Peyer's patch (tissue), 4 donors: Measurements from ENCODE around the gene TBC1D17. TPM values are rescaled to one million over a fixed set of nuclear protein-coding genes. Genes with fewer than 3 reads are reported as not detected.
A peak's percentile ranks its signal among the peaks of the same experiment; 100 is the strongest.

Source experiments
- DNase-seq, 3 donors: peaks; one replicate each; pipeline ENCODE4 v3.0.0-alpha.2; 2017 to 2019
- H3K27ac ChIP-seq, 4 donors: fragments of 200-600 bp; sonication (generic); one replicate each; pipeline ENCODE4 v1.5.1; 2016 to 2019
- H3K27me3 ChIP-seq, 2 donors: fragments of 200-600 bp; sonication (generic); one replicate each; pipeline ENCODE4 v1.5.1; 2019
- H3K36me3 ChIP-seq, 3 donors: fragments of 200-600 bp; sonication (generic); one replicate each; pipeline ENCODE4 v1.5.1; 2016 to 2019
- H3K4me1 ChIP-seq, 4 donors: fragments of 200-600 bp; sonication (generic); one replicate each; pipeline ENCODE4 v1.5.1; 2016 to 2019
- H3K4me3 ChIP-seq, 4 donors: fragments of 200-600 bp; sonication (generic); 1 replicate in 3 of 4; 2 replicates in 1 of 4; pipeline ENCODE4 v1.5.1; 2016 to 2019; ENCODE audit warnings: mild to moderate bottlenecking in 1 of 4
- H3K9me3 ChIP-seq, 4 donors: fragments of 200-600 bp; sonication (generic); one replicate each; pipeline ENCODE4 v1.5.1; 2016 to 2019; ENCODE audit warnings: mild to moderate bottlenecking in 1 of 4
- POLR2A ChIP-seq, 2 donors: fragments of 450-650 bp; IDR thresholded peaks; one replicate each; pipeline ENCODE4 v1.5.1; 2017; ENCODE audit warnings: antibody characterized with exemption in 2 of 2, mild to moderate bottlenecking in 2 of 2, moderate library complexity in 2 of 2
- total RNA-seq, 4 donors: library from RNA; depleted of rRNA; stranded (reverse); fragments of >200 nt; gene quantifications; one replicate each; pipeline ENCODE4 v1.1.0, GENCODE V29; 2016
- TF ChIP-seq, protein P1 (sequence below), 6 experiments: fragments of 450-650 bp in 4 of 6; fragments of 200-600 bp in 2 of 6; sonication (generic) in 1 of 6; IDR thresholded peaks; one replicate each; pipeline ENCODE4 v1.5.1; 2017 to 2019; ENCODE audit warnings: antibody characterized with exemption in 6 of 6, mild to moderate bottlenecking in 3 of 6, moderate library complexity in 1 of 6

Gene TBC1D17
- total RNA-seq, result 10 to 100 TPM; 22.8 to 83.3 (median 62.1) TPM

DNA sequence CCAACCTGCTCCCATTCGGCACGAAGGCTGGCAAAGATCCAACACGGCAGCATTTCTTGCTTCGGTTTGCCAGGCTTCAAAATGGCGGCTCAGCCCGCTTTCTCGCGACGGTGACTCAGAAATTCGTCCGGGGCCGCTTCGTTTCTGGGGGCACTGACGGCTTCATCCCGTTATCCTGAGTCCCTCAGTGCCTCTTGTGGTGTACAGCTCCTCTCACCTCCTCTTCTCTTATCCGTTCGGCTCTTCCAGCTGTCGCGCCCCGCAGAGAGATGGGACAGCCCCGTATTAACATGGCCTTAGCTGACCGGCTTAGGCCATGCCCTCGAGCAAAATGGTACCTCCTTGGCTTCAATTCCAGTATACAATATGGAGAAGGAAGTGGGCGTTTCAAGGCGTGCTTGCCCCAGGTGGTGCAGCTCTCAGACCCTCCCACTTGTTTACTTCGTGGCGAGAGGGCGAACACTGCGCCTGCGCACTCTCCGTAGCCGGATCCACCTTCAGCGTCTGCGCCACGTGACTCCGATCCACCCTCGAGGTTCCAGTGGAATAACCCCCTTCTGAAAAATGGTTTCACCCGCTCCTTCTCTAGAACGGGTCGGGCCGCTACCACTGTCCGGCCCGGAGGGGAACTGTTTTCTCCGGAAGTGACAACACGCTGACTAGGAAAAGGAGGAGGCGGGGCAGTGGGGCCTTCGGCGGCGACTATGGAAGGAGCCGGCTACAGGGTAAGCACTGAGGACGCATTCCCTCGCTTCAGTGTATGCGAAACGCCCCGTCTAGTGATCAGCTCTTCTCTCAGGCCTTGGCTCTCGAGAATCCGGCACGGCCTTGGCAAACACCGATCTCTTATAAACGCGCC lies at the start of gene TBC1D17, which contains the start of gene AKT1S1:
TSS of gene TBC1D17 (plus strand) at position 683 of the 859 bp plus-strand sequence. CDS start at position 705, 22 bp downstream.
TSS of gene AKT1S1 (minus strand) at position 336 of the 859 bp plus-strand sequence. CDS start 4,060 bp downstream, outside the sequence.
- peaks cover 0 to 45% (median 0%) of the 10 kb centered on the region in 3 donors for H3K36me3 ChIP-seq
- H3K4me1 ChIP-seq, result peaks cover 0 to 27% (median 4%) of the 10 kb centered on the region in 4 donors
- H3K9me3 ChIP-seq, result no peaks in the 10 kb centered on the region
- peak; percentile 83 to 87 for TF ChIP-seq POLR2A (IDR thresholded peaks at IDR 0.05)
- TF ChIP-seq, protein P1, sequence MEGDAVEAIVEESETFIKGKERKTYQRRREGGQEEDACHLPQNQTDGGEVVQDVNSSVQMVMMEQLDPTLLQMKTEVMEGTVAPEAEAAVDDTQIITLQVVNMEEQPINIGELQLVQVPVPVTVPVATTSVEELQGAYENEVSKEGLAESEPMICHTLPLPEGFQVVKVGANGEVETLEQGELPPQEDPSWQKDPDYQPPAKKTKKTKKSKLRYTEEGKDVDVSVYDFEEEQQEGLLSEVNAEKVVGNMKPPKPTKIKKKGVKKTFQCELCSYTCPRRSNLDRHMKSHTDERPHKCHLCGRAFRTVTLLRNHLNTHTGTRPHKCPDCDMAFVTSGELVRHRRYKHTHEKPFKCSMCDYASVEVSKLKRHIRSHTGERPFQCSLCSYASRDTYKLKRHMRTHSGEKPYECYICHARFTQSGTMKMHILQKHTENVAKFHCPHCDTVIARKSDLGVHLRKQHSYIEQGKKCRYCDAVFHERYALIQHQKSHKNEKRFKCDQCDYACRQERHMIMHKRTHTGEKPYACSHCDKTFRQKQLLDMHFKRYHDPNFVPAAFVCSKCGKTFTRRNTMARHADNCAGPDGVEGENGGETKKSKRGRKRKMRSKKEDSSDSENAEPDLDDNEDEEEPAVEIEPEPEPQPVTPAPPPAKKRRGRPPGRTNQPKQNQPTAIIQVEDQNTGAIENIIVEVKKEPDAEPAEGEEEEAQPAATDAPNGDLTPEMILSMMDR (IDR thresholded peaks at IDR 0.05), result no peak
- no peaks in the 10 kb centered on the region for H3K27me3 ChIP-seq
- H3K27ac ChIP-seq, result peak within 1 kb of the TSS; percentile 92 to 98 (median 94)
- peak within 1 kb of the TSS; percentile 59 to 92 (median 76) for H3K4me3 ChIP-seq
- DNase-seq, result peak; percentile 98 to 100 (median 99)

DNA sequence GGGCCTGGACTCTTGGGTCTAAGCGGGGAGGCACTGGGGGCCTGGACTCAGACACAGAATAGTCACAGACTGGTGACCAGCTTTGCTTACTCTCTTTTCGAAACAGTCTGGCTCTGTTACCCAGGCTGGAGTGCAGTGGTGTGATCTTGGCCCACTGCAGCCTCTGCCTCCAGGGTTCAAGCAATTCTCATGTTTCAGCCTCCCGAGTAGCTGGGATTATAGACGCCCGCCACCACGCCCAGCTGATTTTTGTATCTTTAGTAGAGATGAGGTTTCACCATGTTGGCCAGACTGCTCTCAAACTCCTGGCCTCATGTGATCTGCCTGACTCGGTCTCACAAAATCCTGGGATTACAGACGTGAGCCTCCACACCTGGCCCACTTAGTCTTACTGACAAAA lies 48.3 kb upstream of the TBC1D17 start:
- Histone ChIP-seq H3K4me1 (no peaks in the 10 kb centered on the region), H3K4me3 (no peak overlapping the region), H3K36me3 (peaks cover 0 to 66% (median 0%) of the 10 kb centered on the region in 3 donors), H3K9me3 (no peaks in the 10 kb centered on the region), H3K27me3 (no peaks in the 10 kb centered on the region), H3K27ac (no peak overlapping the region)
- no peak for DNase-seq
- no peak for TF ChIP-seq POLR2A (IDR thresholded peaks at IDR 0.05)
- TF ChIP-seq, protein P1 (IDR thresholded peaks at IDR 0.05), result no peak

DNA sequence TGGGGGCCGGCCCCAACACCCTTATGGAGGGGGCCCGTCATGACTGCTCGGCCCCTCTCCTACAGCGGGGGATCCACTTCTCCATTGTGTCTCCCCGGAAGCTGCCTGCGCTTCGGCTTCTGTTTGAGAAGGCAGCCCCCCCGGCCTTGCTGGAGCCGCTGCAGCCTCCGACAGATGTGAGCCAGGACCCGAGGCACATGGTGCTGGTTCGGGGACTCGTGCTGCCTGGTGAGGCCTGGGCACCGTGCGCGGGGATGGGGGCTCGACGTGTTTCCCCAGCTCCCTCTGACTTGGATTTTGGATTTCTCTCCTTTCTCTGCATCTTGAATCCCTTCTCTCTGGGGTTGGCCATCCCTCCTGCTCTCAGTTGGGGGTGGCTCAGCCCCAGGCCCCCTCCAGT lies 47.8 kb upstream of the TBC1D17 start:
- Histone ChIP-seq H3K36me3 (peaks cover 0 to 66% (median 0%) of the 10 kb centered on the region in 3 donors), H3K27me3 (no peaks in the 10 kb centered on the region), H3K4me3 (no peak overlapping the region), H3K4me1 (no peaks in the 10 kb centered on the region), H3K27ac (no peak overlapping the region), H3K9me3 (no peaks in the 10 kb centered on the region)
- no peak for DNase-seq
- TF ChIP-seq, protein P1 (IDR thresholded peaks at IDR 0.05), result no peak
- TF ChIP-seq POLR2A (IDR thresholded peaks at IDR 0.05), result no peak

DNA sequence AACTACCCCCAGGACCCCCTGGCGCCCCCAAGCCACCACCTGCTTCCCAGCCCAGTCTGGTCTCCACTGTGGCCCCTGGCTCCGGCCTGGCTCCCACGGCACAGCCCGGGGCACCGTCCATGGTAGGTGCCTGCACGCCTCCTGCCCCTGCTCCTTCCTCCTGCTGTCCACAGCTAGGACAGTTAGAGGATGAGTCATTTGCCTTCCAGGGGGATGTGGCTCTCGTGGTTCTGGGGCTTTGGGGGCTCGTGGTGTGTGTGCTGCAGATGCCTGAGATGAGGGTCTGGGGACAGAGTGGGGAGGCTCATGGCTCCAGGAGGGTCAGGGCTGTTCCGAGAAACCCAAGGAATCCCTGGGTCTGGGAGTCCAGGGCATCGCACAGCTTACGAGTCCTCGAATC lies 46.7 kb upstream of the TBC1D17 start:
- no peaks in the 10 kb centered on the region for H3K27me3 ChIP-seq
- H3K4me1 ChIP-seq, result no peaks in the 10 kb centered on the region
- peaks cover 0 to 74% (median 0%) of the 10 kb centered on the region in 3 donors for H3K36me3 ChIP-seq
- H3K4me3 ChIP-seq, result no peak overlapping the region
- H3K9me3 ChIP-seq, result no peaks in the 10 kb centered on the region
- TF ChIP-seq POLR2A (IDR thresholded peaks at IDR 0.05), result no peak
- TF ChIP-seq, protein P1 (IDR thresholded peaks at IDR 0.05), result no peak
- no peak overlapping the region for H3K27ac ChIP-seq
- no peak for DNase-seq

DNA sequence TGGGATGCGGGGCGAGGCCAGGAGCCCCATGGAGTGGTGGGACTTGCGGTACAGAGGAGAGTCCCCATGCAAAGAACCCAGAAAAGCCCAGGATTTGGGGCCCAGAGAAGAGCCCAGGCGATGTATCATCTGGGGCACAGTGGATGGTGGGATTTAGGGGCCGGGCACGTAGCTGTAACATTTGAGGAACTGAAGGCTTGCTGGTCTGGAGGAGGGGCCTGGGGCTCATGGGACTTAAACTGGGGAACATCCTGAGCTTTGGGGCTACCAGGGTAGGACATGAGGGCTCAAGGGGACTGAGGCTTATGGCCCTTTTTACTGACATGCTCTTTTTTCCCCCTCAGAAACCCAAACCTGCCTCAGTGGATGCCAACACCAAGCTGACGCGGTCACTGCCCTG lies 45.9 kb upstream of the TBC1D17 start:
- H3K27ac ChIP-seq, result no peak overlapping the region
- TF ChIP-seq POLR2A (IDR thresholded peaks at IDR 0.05), result no peak
- TF ChIP-seq, protein P1 (IDR thresholded peaks at IDR 0.05), result no peak
- no peaks in the 10 kb centered on the region for H3K4me1 ChIP-seq
- peaks cover 0 to 82% (median 0%) of the 10 kb centered on the region in 3 donors for H3K36me3 ChIP-seq
- no peaks in the 10 kb centered on the region for H3K9me3 ChIP-seq
- no peak overlapping the region for H3K4me3 ChIP-seq
- H3K27me3 ChIP-seq, result no peaks in the 10 kb centered on the region
- no peak for DNase-seq
